Skeletal muscle satellite cell (primary cell): ENCODE results near the gene GSK3A.

Source experiments
- H3K27me3 ChIP-seq: 2 replicates; pipeline ENCODE4 v1.7.0; 2013; ENCODE audit warnings: low read length; ENCODE audit not compliant: control insufficient read depth, insufficient read depth
- H3K36me3 ChIP-seq: 2 replicates; pipeline ENCODE4 v1.7.0; 2013; ENCODE audit warnings: mild to moderate bottlenecking, control low read depth, low read length; ENCODE audit not compliant: insufficient read depth
- H3K4me1 ChIP-seq: 2 replicates; pipeline ENCODE4 v1.7.0; 2013; ENCODE audit warnings: low read length; ENCODE audit not compliant: control insufficient read depth, insufficient read depth
- H3K4me2 ChIP-seq: 2 replicates; pipeline ENCODE4 v1.7.0; 2013; ENCODE audit warnings: mild to moderate bottlenecking, low read length
- H3K4me3 ChIP-seq: 2 replicates; pipeline ENCODE4 v1.7.0; 2013; ENCODE audit warnings: low read length
- H3K9ac ChIP-seq: 2 replicates; pipeline ENCODE4 v1.7.0; 2013; ENCODE audit warnings: mild to moderate bottlenecking, low read depth, low read length, moderate library complexity
- H3K9me3 ChIP-seq: replicated peaks from 2 replicates; pipeline ENCODE4 v1.7.0; 2013; ENCODE audit warnings: mild to moderate bottlenecking, control low read depth, low read length

GSK3A gene

GRCh38 chr19:42207767-42208271, 34.6 kb downstream of the GSK3A start:
- Histone ChIP-seq H3K4me2 (peak overlapping the region; percentile 40), H3K9ac (no peak overlapping the region), H3K4me1 (peaks cover 22% of the 10 kb centered on the region), H3K27me3 (no peaks in the 10 kb centered on the region), H3K36me3 (peaks cover 39% of the 10 kb centered on the region), H3K9me3 (no peaks in the 10 kb centered on the region), H3K4me3 (peak overlapping the region; percentile 13)

DNA sequence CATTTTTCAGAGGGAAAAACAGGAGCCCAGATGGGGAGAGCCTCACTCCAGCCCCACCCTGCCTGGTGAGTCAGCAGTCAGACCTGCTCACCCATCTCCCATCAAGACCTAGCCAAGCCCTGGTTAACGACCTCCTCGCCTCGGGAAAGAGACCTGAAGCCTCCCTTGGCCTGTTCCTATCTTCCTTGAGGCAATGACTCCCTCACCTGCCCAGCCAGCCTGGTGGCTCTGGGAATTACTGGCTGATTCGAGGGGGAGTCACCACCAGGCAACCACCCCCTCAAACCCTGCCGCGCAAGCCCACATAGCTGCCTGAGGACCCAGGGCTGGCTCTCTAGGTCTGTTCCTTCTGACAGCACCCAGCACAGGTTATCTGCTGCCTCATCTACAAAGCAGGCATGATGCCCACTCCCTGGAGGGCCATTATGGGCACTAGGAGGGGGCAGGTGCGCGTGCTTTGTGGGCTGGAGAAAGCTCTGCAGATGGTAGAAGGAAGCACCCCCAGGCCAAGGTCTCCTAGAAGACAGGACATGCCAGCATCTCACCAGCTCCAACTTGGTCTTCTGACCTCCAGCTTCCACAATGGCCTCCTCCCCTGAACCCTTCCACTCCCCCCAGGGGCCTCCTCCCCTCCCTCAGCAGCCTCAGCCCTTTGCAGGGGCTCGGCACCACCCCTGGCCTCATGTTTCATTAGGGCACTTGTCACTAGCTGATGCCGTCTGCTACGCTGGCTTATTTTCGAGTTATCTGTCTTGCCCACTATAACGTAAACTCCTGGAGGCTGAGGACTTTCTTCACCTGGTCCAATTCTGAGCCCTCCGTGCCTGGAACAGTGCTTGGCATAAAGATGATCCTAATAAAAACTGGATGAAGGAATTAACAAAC, 35.3 kb downstream of the GSK3A start:
- Histone ChIP-seq H3K9ac (no peak overlapping the region), H3K4me3 (no peak overlapping the region), H3K4me2 (peak overlapping the region; percentile 40), H3K27me3 (no peaks in the 10 kb centered on the region), H3K4me1 (peaks cover 22% of the 10 kb centered on the region), H3K9me3 (no peaks in the 10 kb centered on the region), H3K36me3 (peaks cover 42% of the 10 kb centered on the region)

DNA sequence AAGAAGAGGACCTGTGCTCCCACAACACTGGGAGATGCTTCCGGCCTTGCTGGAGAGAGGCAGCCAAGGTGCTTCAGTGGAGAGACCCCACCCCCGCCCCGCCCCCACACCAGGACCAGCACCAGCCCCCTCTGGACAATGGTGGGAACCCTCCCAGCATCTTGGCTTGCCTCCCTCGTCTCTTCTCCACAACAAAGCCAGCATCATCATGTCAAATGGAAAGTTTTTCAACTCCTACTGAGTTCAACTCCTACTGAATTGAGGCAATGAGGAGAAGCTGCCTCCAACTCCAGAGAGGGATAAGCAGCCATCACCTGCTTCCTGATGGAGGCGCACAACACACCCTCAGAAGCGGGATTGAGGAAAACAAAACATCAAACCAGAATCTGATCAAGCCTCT, 37.7 kb downstream of the GSK3A start:
- H3K4me2 ChIP-seq = no peak overlapping the region
- no peak overlapping the region for H3K4me3 ChIP-seq
- H3K9ac ChIP-seq = no peak overlapping the region
- peaks cover 22% of the 10 kb centered on the region for H3K4me1 ChIP-seq
- no peaks in the 10 kb centered on the region for H3K9me3 ChIP-seq
- no peaks in the 10 kb centered on the region for H3K27me3 ChIP-seq
- peaks cover 59% of the 10 kb centered on the region for H3K36me3 ChIP-seq

- peaks cover 58% of the 10 kb centered on the region for H3K36me3 ChIP-seq
- no peak overlapping the region for H3K4me3 ChIP-seq
- no peak overlapping the region for H3K4me2 ChIP-seq
- H3K9ac ChIP-seq = no peak overlapping the region
- H3K27me3 ChIP-seq = no peaks in the 10 kb centered on the region
- no peaks in the 10 kb centered on the region for H3K9me3 ChIP-seq
- peaks cover 22% of the 10 kb centered on the region for H3K4me1 ChIP-seq
These were observed 38.7 kb downstream of the GSK3A start for GRCh38 chr19:42203700-42204099.

- peaks cover 11% of the 10 kb centered on the region for H3K4me1 ChIP-seq
- no peak overlapping the region for H3K9ac ChIP-seq
- H3K9me3 ChIP-seq = no peaks in the 10 kb centered on the region
- no peaks in the 10 kb centered on the region for H3K27me3 ChIP-seq
- H3K4me3 ChIP-seq = no peak overlapping the region
- H3K36me3 ChIP-seq = peaks cover 54% of the 10 kb centered on the region
- H3K4me2 ChIP-seq = no peak overlapping the region
These were observed 40.0 kb downstream of the GSK3A start for GRCh38 chr19:42202290-42202880.

DNA sequence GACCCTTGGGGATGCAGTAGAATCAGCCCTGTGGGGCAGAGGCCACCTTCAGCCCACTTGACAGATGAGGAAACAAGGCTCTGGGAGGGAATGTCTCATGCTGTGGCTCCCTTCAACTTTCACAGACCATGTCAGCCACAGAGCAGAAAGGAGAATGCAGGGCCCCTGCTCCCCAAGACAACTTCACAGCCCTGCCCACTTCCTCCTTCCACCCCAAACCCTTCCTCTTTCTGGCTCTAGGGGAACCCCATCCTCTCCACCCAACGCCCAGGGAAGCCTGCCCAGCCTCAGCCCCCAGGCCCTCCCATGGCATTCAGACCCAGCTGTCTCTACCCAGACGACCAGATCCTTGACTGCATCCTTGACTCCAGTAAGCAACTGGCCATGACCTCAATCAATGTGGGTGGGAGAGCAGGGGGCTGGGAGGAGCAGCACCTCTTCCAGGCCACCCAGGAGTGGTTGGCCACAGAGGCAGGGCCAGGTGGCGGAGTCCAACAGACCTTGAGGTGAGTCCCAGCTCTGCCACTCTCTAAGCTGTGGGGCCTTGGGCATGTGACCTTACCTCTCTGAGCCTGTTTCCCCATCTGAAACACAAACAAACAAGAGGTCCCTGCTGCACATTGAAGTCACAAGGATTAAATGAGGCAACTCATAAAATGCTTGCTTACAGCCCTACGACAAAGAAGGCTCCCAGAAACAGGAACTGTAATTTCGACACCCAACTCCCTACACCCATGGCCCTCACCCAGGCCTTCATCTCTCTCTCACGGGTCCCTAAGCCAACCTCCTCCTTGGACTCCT, 40.7 kb downstream of the GSK3A start:
- Histone ChIP-seq H3K4me3 (no peak overlapping the region), H3K4me2 (no peak overlapping the region), H3K4me1 (peaks cover 4% of the 10 kb centered on the region), H3K27me3 (no peaks in the 10 kb centered on the region), H3K9me3 (no peaks in the 10 kb centered on the region), H3K36me3 (peaks cover 57% of the 10 kb centered on the region), H3K9ac (no peak overlapping the region)

- H3K27me3 ChIP-seq = no peaks in the 10 kb centered on the region
- H3K9me3 ChIP-seq = no peaks in the 10 kb centered on the region
- H3K4me2 ChIP-seq = no peak overlapping the region
- H3K36me3 ChIP-seq = peaks cover 57% of the 10 kb centered on the region
- no peaks in the 10 kb centered on the region for H3K4me1 ChIP-seq
- H3K9ac ChIP-seq = no peak overlapping the region
- H3K4me3 ChIP-seq = no peak overlapping the region
These were observed 42.2 kb downstream of the GSK3A start for GRCh38 chr19:42200116-42200715.

- H3K9me3 ChIP-seq = no peaks in the 10 kb centered on the region
- peaks cover 53% of the 10 kb centered on the region for H3K36me3 ChIP-seq
- no peak overlapping the region for H3K4me3 ChIP-seq
- H3K4me1 ChIP-seq = no peaks in the 10 kb centered on the region
- H3K9ac ChIP-seq = no peak overlapping the region
- no peaks in the 10 kb centered on the region for H3K27me3 ChIP-seq
- H3K4me2 ChIP-seq = no peak overlapping the region
These were observed 42.8 kb downstream of the GSK3A start for GRCh38 chr19:42199440-42200115.

DNA sequence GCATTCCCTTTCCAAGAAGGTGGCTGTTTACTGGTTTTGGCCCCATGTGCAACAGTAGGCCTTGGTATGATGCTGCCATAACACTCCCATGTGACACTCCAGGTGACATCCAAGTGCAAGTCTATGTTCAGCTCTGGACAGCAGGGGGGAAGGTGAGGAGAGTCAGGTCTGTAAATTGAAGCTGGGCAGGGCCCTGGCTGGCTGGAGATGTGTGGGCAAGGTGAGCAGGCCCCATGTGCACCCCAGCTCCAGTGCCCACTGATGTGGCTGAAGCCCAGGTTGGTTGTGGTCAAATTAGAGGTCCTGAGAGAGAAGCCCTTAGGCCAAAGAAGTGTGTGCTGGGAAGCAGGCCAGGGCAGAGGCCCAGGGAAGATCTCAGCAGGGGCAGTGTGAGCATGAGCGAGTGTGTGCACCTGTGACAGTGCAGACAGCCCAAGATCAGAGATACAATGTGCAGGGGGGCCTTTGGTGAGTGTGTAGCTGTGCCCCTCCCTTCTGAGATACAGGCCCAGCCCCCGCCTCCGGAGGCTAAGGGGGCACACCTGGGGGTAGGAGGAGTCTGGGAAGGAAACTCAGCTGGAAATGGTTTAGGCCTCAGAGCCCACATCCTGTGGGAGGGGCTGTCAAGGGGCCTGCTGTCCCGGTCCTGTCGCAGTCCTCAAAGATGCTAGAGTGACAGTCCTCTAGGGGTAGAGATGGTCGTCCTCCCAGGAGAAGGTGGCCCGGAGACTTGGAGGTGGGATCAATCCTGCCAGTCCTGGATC, 43.5 kb downstream of the GSK3A start:
- Histone ChIP-seq H3K4me1 (no peaks in the 10 kb centered on the region), H3K36me3 (peaks cover 47% of the 10 kb centered on the region), H3K9ac (no peak overlapping the region), H3K4me3 (no peak overlapping the region), H3K4me2 (no peak overlapping the region), H3K9me3 (no peaks in the 10 kb centered on the region), H3K27me3 (no peaks in the 10 kb centered on the region)

GRCh38 chr19:42197375-42197817, 45.0 kb downstream of the GSK3A start:
- Histone ChIP-seq H3K36me3 (peaks cover 35% of the 10 kb centered on the region), H3K4me1 (no peaks in the 10 kb centered on the region)

More at GRCh38 chr19:42197375-42197817, 45.0 kb downstream of the GSK3A start:
- Histone ChIP-seq H3K4me2 (no peak overlapping the region), H3K9me3 (no peaks in the 10 kb centered on the region), H3K27me3 (no peaks in the 10 kb centered on the region), H3K4me3 (no peak overlapping the region), H3K9ac (no peak overlapping the region)
